GM08714 (cell line): ENCODE data around the gene DNAH12.
"Not testable (repeated sequence)": the region's sequence is repeated elsewhere in the genome, so short reads cannot be mapped to it uniquely, and the experiment has no call there.

Experiments
- H3K4me3 ChIP-seq: fragments of 200-500 bp; sonication (Bioruptor generic); 2 replicates; pipeline ENCODE4 v1.5.1; 2014; ENCODE audit warnings: mild to moderate bottlenecking, low read length, inconsistent platforms
- ZNF274 ChIP-seq: IDR thresholded peaks from 2 replicates; pipeline ENCODE4 v1.6.1; 2012; ENCODE audit warnings: mild to moderate bottlenecking, low read depth, low read length

DNAH12 gene

DNA sequence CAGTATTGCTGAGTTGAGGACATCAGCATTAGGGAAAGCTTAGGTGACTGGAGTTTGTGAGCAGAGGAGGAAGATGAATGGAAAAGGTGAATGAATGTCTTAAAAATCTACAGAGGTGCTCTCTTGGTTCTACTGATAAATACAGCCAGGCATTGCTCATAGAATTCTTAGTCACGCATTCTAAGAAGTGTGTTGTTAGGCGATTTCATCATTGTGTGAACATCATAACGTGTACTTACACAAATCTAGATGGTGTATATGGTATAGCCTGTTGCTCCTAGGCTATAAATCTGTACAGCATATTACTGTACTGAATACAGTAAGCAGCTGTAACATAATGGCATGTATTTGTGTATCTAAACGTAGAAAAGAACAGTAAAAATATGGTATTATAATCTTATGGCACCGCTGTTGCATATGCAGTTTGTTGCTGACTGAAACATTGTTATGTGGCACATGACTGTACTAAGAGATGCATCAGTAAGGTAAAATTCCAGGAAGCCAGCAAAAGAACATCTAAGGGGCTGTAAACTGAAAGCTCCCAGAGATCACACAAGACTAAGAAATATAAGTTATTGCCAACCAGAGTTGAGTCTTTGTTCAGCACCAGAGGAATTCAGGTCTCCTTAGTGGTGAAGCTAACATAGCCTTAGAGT is 208.7 kb downstream of the DNAH12 start:
- no peak overlapping the region for H3K4me3 ChIP-seq
- no peak for TF ChIP-seq ZNF274

DNA sequence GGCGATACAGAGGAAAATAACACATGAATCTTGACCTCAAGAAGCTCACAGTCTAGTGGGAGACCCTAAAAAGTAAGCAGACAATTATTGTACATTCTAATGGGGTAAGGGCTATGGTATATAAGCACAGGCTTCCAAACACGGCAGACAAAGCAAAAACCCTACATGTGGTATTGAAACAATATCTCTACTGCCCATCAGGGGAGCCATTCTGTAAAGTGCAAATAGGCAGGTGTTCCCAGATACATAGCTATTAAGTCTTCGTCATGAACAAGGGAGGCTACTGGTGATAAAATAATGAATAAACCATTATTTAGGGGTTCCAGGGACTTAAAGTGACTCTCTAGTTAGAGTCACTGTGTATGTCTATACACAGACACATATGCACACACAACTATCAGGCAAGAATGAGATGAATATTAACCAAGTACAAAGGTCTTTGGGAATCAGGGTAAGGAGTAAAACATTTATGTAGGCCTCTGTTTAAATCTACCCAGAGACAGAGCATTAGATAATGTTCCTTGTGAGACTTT is 213.0 kb downstream of the DNAH12 start:
- no peak overlapping the region for H3K4me3 ChIP-seq
- TF ChIP-seq ZNF274, result no peak

DNA sequence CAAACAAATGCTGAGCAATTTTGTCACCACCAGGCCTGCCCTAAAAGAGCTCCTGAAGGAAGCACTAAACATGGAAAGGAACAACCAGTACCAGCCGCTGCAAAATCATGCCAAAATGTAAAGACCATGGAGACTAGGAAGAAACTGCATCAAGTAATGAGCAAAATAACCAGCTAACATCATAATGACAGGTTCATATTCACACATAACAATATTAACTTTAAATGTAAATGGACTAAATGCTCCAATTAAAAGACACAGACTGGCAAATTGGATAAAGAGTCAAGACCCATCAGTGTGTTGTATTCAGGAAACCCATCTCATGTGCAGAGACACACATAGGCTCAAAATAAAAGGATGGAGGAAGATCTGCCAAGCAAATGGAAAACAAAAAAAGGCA is 217.6 kb downstream of the DNAH12 start:
- H3K4me3 ChIP-seq, result not testable (repeated sequence)

DNA sequence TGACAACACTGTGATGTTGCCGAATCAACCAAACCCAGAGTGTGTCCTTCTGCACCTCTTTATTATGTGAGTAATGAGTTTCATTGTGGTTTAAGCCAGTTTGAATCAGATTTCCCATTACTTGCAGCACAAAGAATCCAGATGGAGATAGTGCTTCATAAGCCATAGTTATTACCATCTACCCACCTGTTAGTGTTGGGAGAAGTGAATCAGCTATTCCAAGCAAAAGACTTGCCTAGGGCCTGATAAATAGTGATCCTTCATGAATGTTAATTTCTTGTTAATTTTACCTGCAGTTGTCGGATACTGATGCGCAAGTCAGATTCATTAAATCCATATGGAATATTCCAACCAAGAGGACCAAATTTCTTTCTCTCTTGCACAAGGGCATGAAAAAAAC is 229.9 kb downstream of the DNAH12 start:
- H3K4me3 ChIP-seq, result no peak overlapping the region
- no peak for TF ChIP-seq ZNF274

DNA sequence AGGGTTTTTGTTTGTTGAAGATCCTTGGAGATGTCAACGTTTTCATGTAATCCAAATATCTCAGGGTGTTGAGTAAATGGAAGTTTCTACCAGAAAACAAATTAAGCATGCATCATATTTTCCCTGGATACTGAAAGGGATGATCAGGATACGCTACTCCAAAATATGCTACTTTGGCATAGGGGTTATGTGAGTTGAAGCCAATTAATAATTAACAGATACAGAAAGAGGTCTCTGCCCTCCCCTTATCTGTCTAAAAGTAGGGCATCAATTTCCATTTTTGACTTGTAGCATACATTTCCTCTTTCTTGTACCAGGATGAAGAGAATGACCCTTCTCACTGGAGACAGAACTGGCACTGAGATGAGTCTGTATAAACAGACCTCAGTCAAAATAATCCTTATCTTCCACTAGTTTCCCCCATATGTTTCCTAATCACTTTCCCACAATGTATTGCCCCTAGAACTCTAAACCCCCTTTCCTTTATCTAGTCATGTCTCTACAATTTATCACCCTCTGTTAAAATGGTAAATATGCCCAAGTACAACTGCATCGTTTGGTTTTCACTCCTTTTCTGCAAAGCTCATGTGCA is 234.3 kb downstream of the DNAH12 start:
- TF ChIP-seq ZNF274, result no peak
- no peak overlapping the region for H3K4me3 ChIP-seq

DNA sequence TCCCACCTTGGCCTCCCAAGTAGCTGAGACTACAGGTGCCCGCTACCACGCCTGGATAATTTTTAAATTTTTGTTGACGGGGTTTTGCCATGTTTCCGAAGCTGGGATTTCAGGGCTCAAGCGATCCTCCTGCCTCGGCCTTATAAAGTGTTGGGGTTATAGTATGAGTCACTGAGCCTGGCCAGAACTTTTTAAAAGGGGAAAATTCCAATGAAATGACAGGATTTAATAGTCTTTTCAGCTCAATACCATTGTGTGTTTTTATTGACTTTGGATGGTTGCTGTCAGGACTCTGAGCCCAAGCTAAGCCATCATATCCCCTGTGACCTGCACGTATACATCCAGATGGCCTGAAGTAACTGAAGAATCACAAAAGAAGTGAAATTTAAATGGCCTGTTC is 240.6 kb downstream of the DNAH12 start:
- not testable (repeated sequence) for H3K4me3 ChIP-seq

DNA sequence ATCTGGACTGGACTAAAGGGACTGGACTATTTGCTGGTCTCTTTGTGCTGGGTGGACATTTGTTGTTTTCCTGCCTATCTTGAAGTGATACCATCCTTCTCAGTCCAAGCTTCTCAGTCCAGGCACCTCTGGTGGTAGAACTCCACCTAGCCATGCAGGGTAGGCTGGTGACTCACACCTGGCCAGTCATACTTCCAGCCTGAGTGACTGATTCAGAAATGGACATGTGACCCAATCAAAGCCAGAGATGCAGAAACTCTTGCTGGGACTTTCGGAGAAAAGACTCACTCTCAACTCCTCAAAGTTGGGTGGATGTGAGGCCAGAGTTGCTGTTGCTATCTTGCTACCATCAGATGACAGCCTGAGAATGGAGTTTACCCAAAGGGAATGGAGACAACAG is 246.1 kb downstream of the DNAH12 start:
- H3K4me3 ChIP-seq, result no peak overlapping the region
- TF ChIP-seq ZNF274, result no peak

DNA sequence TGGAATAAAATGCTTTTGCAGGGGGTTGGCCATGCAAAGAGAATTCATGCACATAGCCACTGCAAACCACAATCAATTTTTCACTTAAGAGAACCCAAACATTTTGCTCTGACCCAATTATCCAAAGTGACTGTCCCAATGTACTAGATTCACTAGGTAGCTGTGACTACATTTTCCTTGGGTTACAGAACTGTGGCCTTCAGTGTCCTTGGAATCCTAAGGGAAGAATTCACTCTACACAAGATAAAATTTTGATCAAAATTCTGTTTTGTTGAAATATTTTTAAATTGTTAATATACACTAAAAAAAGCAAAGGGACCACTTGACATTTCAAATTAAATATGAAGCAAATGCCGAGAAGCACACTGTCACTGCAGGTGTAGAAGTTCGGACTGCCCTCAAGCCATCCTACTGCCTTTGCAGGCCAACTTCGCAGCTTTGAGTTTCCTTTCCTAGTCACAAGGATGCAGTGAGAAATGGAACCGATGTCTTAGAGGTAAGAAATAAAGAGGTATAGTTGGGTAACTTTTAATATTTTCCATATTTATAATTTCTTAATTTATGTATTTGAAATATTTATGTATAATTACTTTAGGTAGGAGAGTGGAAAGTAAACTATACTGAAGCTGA is 251.1 kb downstream of the DNAH12 start:
- no peak for TF ChIP-seq ZNF274
- no peak overlapping the region for H3K4me3 ChIP-seq

DNA sequence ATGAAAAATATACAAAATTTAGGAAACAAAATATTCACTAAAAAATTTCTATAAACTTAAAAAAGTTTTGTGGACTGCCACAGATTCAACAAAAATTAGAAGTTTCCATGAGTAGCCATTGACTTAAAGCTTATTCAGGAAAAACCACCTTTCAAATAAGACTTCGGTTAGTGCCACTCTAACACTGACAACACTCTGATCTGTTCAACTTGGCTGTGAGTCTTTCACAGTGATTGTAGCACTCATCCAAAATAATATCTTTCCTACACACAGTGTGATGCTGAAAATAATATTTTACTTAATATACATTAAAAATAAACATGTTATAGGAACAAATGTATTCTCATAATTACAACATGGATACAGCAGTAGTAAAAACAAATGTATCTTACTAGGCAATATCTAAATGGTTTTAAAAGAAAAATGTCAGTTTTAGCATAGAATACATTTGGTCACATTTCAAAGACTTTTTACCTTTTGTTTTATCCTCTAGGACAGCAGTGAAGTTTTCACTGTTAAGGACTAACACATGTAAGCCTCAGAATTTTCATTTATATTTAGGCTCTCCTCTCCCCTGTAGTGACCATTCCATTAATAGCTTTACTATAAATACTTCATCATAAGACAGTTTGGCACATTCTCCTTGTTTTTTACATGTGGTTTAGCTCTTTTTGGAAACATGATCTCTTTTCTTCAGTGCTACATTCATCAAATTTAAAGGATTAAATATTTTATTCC is 251.8 kb downstream of the DNAH12 start, which contains the start of gene ASB14:
Gene ASB14, minus strand, starts transcription at position 527 of the 738 bp plus-strand sequence. CDS start 652 bp downstream, outside the sequence.
- no peak within 1 kb of the TSS for H3K4me3 ChIP-seq
- no peak for TF ChIP-seq ZNF274

DNA sequence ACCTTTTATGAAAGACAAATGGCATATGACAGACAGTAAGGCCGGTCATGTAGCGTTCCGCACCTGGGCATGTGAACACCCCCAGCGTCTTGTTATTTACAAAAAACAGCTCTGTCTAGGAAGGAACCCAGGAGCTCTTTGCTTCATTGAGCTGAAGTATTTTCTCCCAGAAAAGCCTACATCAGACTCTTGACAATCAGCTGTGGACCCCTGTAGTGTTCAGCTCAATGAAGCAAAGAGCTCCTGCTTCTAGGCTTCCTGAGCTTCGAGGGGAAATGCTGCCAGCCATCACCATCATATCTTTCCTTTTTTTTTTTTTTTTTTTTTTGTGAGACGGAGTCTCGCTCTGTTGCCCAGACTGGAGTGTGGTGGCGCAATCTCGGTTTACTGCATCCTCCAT is 255.7 kb downstream of the DNAH12 start:
- no peak for TF ChIP-seq ZNF274
- H3K4me3 ChIP-seq, result no peak overlapping the region

DNA sequence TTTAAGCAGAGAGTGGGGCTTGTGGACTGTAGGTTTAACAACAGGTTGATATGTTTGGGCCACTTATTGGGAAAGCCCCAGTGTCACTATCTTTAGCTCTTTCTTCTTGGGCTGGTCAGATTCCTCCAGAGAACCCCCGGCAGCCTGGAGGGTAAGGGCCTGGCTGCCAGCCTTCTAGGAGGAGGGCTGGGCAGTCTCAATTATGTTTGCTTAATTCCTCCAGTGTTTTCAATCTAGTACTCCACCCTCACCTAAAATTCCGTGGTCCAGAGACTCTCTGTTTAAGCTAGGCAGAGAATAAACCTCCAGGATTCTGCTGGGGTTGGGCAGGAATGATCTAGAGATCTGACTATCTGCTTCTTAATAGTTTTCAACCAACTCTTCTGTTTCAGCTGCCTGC is 256.9 kb downstream of the DNAH12 start:
- TF ChIP-seq ZNF274, result no peak
- H3K4me3 ChIP-seq, result no peak overlapping the region

DNA sequence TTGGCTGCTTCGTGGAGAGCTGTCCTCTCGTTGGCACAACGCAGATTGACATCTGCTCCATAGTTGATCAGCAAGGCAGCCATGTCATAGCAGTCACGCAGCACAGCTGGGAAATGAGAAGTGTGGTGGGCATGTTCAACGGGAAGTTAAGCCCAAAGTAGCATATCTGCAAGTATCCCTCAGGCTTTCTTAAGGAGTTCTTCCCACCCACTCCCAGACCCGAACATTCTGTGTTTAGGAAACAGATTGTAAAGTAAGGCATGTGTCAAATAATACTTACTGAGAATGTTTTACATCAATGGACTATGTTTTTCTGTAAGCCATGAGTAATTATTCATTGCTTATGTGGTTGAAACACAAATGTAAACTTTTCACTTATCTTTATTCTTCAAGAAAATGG is 260.8 kb downstream of the DNAH12 start:
- TF ChIP-seq ZNF274, result no peak
- no peak overlapping the region for H3K4me3 ChIP-seq

DNA sequence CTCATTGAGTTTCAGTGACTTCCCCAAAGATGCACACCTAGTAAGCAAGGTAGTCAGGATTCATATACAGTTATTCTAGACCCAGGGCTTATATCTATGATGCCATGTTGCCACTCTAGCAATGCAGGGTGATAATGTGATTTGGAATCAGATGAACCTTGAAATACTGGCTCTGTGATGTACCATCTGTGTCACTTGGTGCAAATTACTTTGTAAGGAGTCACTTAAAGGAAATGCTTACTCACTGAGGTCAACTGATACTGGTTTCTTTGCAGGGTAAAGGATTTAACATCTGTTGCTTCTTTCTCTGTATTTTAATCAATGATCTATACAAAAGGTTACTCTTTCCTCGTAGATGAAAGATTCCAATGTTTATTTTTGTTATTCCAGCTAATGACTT is 262.4 kb downstream of the DNAH12 start:
- TF ChIP-seq ZNF274, result no peak

DNA sequence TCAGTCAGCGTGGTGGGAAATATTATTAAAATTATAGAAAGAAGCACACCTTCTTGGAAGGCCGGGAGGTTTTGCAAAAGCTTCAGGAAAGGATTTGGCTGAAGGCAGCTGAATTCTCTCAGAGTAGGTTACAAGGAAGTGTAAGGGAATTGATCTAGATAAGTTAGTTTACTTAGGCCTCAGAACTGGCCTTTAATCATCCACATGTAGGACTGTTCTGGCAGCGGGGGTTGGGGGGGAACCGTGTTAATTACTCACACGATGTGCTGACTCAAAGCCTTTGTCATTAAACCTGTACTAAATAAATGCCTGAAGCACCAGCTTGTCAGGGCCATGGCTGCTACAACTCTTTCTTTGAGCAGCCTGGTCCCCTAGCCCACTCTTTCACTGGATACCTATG is 264.5 kb downstream of the DNAH12 start:
- no peak for TF ChIP-seq ZNF274
- no peak overlapping the region for H3K4me3 ChIP-seq

More for the DNA sequence above, 262.4 kb downstream of the DNAH12 start:
- no peak overlapping the region for H3K4me3 ChIP-seq

DNA sequence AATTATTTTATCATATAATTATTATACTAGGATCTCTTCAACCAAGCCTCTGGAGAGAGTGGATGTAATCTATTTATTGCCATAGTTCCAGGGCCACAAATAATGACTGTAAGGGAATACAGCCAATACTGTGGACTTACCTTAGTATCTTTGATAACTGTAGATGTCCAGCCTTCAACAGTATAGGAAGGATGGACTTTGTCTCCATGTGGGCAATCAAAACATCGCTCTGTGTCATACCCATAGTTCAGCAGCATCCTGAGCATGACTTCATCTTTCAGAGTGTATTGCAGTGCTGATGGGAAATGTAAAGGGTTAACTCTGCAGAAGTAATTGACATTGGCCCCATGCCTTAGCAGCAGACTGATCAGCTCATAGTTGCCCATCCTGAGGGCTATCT is 265.9 kb downstream of the DNAH12 start:
- no peak for TF ChIP-seq ZNF274
- H3K4me3 ChIP-seq, result no peak overlapping the region
